SJSA1 (cell line): ENCODE measurements around the gene FAM81A. TPM values are rescaled to one million over a fixed set of nuclear protein-coding genes. Genes with fewer than 3 reads are reported as not detected.

Experiments
- DNase-seq, 2 experiments: peaks; one replicate each; pipeline ENCODE4 v3.0.0-alpha.2; 2015 to 2020; ENCODE audit warnings: low spot score in 2 of 2, low read depth in 1 of 2
- H3K27ac ChIP-seq: fragments of 250-450 bp; sonication (Bioruptor Pico); 2 replicates; pipeline ENCODE4 v1.5.1; 2020; ENCODE audit warnings: mild to moderate bottlenecking, moderate library complexity
- H3K27me3 ChIP-seq: fragments of 250-450 bp; sonication (Bioruptor Pico); replicated peaks from 2 replicates; pipeline ENCODE4 v1.5.1; 2020; ENCODE audit warnings: mild to moderate bottlenecking, moderate library complexity
- H3K36me3 ChIP-seq: fragments of 250-450 bp; sonication (Bioruptor Pico); 2 replicates; pipeline ENCODE4 v1.5.1; 2020; ENCODE audit warnings: mild to moderate bottlenecking
- H3K4me1 ChIP-seq: fragments of 250-450 bp; sonication (Bioruptor Pico); replicated peaks from 2 replicates; pipeline ENCODE4 v1.6.1; 2021; ENCODE audit warnings: mild to moderate bottlenecking
- H3K4me3 ChIP-seq: fragments of 250-450 bp; sonication (Bioruptor Pico); 2 replicates; pipeline ENCODE4 v1.5.1; 2020; ENCODE audit warnings: mild to moderate bottlenecking
- H3K9me3 ChIP-seq: fragments of 250-450 bp; sonication (Bioruptor Pico); replicated peaks from 2 replicates; pipeline ENCODE4 v1.5.1; 2020; ENCODE audit warnings: mild to moderate bottlenecking
- total RNA-seq: library from RNA; depleted of rRNA; stranded (reverse); fragments of >200 nt; shearing (Covaris generic); gene quantifications from 2 replicates; pipeline ENCODE4 v1.2.3, GENCODE V29; 2014; rRNA removed

FAM81A gene
- total RNA-seq, 1 experiment from 2014 or later, result 1.6 TPM

- no peak overlapping the region for H3K4me3 ChIP-seq
- no peaks in the 10 kb centered on the region; the same call in 1 of the 2 replicates for H3K27me3 ChIP-seq
- no peaks in the 10 kb centered on the region for H3K36me3 ChIP-seq
- H3K27ac ChIP-seq, result no peak overlapping the region
- DNase-seq, result no peak
- peaks cover 3% of the 10 kb centered on the region; the same call in 1 of the 2 replicates for H3K9me3 ChIP-seq
- no peaks in the 10 kb centered on the region for H3K4me1 ChIP-seq
Measured at GRCh38 chr15:59570315-59570714, 132.3 kb downstream of the FAM81A start.

GRCh38 chr15:59571606-59572005, 133.6 kb downstream of the FAM81A start:
- no peak overlapping the region for H3K4me3 ChIP-seq
- H3K9me3 ChIP-seq, result no peaks in the 10 kb centered on the region
- no peak for DNase-seq
- H3K36me3 ChIP-seq, result no peaks in the 10 kb centered on the region
- H3K4me1 ChIP-seq, result no peaks in the 10 kb centered on the region
- no peaks in the 10 kb centered on the region; the same call in 1 of the 2 replicates for H3K27me3 ChIP-seq
- H3K27ac ChIP-seq, result no peak overlapping the region

Other genes with a start within 250 kb of the FAM81A start
- not detected in 2 replicates for gene LDHAL6B, start 231.3 kb upstream of the FAM81A start, total RNA-seq
- 111 and 122 TPM in 2 replicates for gene MYO1E, start 65.3 kb upstream of the FAM81A start, total RNA-seq
- 0.13 TPM in 1 of 2 replicates, not detected in the other for gene GCNT3, start 173.6 kb downstream of the FAM81A start, total RNA-seq
- 111 and 142 TPM in 2 replicates for gene GTF2A2, start 219.3 kb downstream of the FAM81A start, total RNA-seq